ENCODE results near the gene MFSD8. TPM values are rescaled to one million over a fixed set of nuclear protein-coding genes. Genes with fewer than 3 reads are reported as not detected.
"Not testable (repeated sequence)": the region's sequence is repeated elsewhere in the genome, so short reads cannot be mapped to it uniquely, and the experiment has no call there.

MFSD8 gene
- total RNA-seq, 1 experiment from 2014 or later = 5.5 TPM

DNA sequence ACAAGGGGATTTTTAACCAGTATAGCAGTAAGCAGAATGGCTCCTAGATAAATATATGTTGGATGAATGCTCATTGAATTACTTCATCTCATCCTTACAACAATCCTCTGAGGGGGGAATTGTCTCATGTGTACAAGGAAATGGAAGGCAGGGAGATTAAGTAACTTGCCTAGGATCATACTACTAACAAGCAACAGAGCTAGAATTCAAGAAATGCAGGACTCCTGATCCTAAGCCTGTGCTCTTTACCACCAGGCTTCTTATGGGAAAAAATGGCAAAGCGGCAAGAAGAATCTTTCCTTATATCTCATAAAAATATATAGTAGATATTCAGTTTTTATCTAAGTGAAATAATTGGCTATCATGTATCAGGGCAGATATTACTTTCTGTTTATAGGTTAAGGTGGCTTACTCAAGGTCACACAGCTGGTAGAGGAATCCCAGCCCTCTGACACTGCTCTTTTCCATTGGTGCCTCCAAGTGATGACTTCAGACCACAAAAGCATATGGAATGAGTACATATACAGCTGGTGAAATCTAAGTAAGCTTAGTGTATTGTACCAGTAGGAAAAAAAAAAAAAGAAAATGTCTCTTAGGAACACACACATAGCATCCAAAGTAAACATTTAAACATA is 2.3 kb upstream of the MFSD8 start:
- Histone ChIP-seq H3K27ac (peak overlapping the region; percentile 59), H3K27me3 (no peaks in the 10 kb centered on the region), H3K4me3 (peak overlapping the region; percentile 53), H3K36me3 (no peaks in the 10 kb centered on the region), H3K4me1 (peaks cover 15% of the 10 kb centered on the region), H3K9me3 (replicated peaks) (no peaks in the 10 kb centered on the region)
- peak; percentile 63 to 80 for DNase-seq

DNA sequence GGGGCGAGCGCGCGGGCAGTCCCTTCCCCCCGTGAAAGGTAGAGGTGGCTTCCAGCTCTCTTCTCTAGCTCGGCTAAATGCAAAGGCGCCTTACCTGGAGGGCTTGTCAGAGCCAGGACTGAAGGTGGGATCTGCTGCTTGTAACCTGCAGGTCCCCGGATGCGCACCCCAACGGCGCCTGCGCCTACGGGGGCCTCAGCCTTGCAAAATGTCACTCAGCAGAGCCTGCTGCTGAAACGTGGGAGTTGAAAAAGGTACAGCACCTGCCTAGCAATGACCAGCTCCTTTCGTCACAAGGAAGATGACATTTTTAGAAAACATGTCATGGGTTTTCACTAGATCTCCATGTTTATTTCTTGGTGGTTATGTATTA is 816 bp upstream of the MFSD8 start:
- DNase-seq = peak in 1 of 2 experiments; percentile 31

DNA sequence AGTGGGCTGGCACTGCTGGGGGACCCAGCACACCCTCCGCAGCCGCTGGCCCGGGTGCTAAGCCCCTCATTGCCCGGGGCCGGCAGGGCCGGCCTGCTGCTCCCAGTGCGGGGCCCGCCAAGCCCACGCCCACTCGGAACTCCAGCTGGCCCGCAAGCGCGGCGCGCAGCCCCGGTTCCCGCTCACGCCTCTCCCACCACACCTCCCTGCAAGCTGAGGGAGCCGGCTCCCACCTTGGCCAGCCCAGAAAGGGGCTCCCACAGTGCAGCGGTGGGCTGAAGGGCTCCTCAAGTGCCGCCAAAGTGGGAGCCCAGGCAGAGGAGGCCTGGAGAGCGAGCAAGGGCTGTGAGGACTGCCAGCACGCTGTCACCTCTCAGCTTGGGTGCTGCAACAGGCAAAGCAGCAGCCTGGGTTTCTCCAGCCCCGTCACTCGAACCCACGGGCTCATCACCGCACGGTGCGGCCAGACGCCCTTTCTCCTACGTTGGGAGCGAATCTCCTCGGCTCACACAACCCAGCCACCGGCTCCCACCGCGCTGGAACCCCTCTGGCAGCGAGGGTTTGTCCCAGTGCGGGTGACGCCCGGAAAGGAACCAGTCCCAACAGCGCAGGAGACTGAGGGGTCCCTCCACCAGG is 429 bp downstream of the MFSD8 start:
- H3K9me3 ChIP-seq (replicated peaks); H3K36me3 ChIP-seq; DNase-seq; H3K27me3 ChIP-seq: not testable (repeated sequence)
- peak overlapping the region; percentile 44 for H3K27ac ChIP-seq
- peaks cover 15% of the 10 kb centered on the region for H3K4me1 ChIP-seq
- peak overlapping the region; percentile 89 for H3K4me3 ChIP-seq

More for the DNA sequence above, 816 bp upstream of the MFSD8 start:
- peak overlapping the region; percentile 89 for H3K4me3 ChIP-seq
- no peaks in the 10 kb centered on the region for H3K27me3 ChIP-seq
- H3K36me3 ChIP-seq = no peaks in the 10 kb centered on the region
- peaks cover 15% of the 10 kb centered on the region for H3K4me1 ChIP-seq
- H3K27ac ChIP-seq = peak overlapping the region; percentile 44
- H3K9me3 ChIP-seq (replicated peaks) = no peaks in the 10 kb centered on the region

DNA sequence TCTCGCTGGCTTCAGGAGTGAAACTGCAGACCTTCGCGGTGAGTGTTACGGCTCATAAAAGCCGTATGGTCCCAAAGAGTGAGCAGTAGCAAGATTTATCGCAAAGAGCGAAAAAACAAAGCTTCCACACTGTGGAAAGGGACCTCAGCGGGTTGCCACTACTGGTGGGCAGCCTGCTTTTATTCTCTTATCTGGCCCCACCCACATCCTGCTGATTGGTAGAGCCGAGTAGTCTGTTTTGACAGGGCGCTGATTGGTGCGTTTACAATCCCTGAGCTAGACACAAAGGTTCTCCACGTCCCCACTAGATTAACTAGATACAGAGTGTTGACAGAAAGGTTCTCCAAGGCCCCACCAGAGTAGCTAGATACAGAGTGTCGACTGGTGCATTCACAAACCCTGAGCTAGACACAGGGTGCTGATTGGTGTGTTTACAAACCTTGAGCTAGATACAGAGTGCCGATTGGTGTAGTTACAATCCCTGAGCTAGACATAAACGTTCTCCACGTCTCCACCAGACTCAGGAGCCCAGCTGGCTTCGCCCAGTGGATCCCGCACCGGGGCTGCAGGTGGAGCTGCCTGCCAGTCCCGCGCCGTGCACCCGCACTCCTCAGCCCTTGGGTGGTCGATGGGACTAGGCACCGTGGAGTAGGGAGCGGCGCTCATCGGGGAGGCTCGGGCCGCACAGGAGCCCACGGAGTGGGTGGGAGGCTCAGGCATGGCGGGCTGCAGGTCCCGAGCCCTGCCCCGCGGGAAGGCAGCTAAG is 1.2 kb downstream of the MFSD8 start:
- H3K27ac ChIP-seq; H3K36me3 ChIP-seq; H3K9me3 ChIP-seq (replicated peaks); DNase-seq; H3K27me3 ChIP-seq; H3K4me3 ChIP-seq: not testable (repeated sequence)
- H3K4me1 ChIP-seq = peaks cover 14% of the 10 kb centered on the region

DNA sequence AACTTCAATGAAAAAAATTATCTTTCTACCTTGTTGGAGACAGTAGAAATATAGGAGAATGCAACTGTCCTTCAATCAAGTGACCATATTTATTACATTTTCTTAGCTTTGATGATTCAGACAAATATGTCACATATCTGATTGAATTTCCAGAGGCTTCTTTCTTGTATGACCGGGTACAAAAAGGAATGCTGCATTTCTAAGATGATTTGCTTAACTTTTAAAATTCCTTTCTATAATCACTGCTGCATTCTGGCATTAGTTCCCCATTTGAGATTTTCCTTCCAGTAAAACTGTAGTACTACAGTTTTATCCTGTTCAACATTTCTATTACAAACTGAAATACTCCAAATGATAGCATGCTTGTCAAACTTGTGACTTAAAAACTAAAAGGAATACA is 5.2 kb downstream of the MFSD8 start:
- Histone ChIP-seq H3K9me3 (replicated peaks) (no peaks in the 10 kb centered on the region), H3K27me3 (no peaks in the 10 kb centered on the region), H3K4me1 (no peaks in the 10 kb centered on the region), H3K4me3 (no peak overlapping the region), H3K36me3 (no peaks in the 10 kb centered on the region), H3K27ac (no peak overlapping the region)
- DNase-seq = no peak

DNA sequence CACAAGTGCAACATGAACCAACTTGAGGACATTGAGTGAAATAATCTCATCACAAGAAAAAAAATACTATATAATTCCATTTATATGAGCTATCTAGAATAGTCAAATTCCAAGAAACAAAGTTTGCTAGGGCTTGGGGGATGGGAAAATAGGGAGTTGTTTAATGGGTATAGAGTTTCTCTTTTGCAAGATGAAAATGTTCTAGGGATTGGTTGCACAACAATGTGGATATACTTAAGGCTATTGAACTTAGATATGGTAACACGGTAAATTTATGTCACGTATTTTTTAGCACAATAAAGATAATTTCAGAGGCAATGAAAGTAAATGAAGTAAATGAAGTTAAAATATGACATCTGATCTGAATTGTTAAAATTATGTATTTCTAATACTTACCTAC is 7.9 kb downstream of the MFSD8 start:
- Histone ChIP-seq H3K36me3 (no peaks in the 10 kb centered on the region), H3K27me3 (no peaks in the 10 kb centered on the region), H3K27ac (no peak overlapping the region), H3K4me1 (no peaks in the 10 kb centered on the region), H3K9me3 (replicated peaks) (no peaks in the 10 kb centered on the region), H3K4me3 (no peak overlapping the region)
- DNase-seq = no peak

DNA sequence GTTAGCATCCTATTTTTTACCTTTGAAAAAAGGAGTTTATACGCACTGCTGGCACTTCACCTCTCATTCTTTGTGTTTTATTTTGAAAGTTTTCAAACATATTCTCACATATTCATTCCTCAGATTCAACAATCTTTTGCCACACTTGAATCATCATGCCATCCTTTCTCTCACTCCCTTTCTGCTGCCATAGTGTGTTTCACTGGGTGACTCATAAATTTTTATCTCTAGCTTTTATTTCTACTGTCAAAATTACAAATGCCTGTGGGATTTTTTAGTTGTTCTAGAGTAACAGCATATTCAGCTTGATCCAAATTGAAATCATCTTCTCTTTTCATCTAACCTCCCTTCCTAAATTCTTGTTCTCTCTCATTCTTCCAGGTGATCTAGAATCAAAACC is 28.0 kb downstream of the MFSD8 start:
- Histone ChIP-seq H3K4me1 (no peaks in the 10 kb centered on the region), H3K36me3 (no peaks in the 10 kb centered on the region), H3K27ac (no peak overlapping the region), H3K9me3 (replicated peaks) (no peaks in the 10 kb centered on the region), H3K27me3 (no peaks in the 10 kb centered on the region), H3K4me3 (no peak overlapping the region)
- no peak for DNase-seq

DNA sequence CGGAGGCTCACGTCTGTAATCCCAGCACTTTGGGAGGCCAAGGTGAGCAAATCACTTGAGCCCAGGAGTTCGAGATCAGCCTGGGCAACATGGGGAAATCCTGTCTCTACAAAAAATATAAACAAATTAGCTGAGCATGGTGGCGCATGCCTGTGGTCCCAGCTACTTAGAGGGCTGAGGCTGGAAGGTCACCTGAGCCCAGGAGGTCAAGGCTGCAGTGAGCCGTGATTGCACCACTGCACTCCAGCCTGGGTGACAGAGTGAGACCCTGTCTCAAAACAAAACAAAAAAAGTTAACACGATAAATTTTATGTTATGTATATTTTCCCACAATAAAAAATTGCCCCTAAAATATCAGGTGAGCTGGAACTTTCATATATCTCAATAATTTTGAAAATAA is 33.1 kb downstream of the MFSD8 start:
- H3K4me1 ChIP-seq; H3K36me3 ChIP-seq; DNase-seq; H3K4me3 ChIP-seq; H3K27ac ChIP-seq; H3K9me3 ChIP-seq (replicated peaks); H3K27me3 ChIP-seq: not testable (repeated sequence)

DNA sequence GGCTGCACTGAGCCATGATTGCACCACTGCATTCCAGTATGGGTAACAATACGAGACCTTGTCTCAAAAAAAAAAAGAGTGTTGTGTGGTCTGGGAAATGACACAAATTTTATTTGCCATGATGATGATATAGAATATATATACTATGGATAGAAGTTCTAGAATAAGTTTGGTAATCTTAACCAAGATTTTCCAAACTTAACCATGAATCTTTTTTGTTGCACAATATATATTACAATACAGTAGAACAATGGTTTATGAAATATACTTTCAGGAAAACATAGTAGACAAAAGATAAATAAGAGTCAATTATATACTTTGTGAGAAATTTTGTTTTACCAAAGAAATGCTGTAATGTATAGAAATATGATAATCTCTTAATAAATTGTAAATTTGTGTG is 34.8 kb downstream of the MFSD8 start:
- no peaks in the 10 kb centered on the region for H3K9me3 ChIP-seq (replicated peaks)
- no peaks in the 10 kb centered on the region for H3K27me3 ChIP-seq
- H3K4me1 ChIP-seq = no peaks in the 10 kb centered on the region
- H3K4me3 ChIP-seq = no peak overlapping the region
- no peak overlapping the region for H3K27ac ChIP-seq
- H3K36me3 ChIP-seq = no peaks in the 10 kb centered on the region
- DNase-seq = no peak

DNA sequence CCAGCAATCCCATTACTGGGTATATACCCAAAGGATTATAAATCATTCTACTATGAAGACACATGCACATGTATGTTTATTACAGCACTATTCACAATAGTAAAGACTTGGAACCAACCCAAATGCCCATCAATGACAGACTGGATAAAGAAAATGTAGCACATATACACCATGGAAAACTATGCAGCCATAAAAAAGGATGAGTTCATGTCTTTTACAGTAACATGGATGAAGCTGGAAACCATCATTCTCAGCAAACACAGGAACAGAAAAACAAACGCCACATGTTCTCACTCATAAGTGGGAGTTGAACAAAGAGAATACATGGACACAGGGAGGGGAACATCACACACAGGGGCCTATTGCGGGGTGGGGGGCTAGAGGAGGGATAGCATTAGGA is 39.3 kb downstream of the MFSD8 start:
- H3K9me3 ChIP-seq (replicated peaks); H3K27ac ChIP-seq; H3K4me3 ChIP-seq; DNase-seq; H3K27me3 ChIP-seq; H3K4me1 ChIP-seq; H3K36me3 ChIP-seq: not testable (repeated sequence)

DNA sequence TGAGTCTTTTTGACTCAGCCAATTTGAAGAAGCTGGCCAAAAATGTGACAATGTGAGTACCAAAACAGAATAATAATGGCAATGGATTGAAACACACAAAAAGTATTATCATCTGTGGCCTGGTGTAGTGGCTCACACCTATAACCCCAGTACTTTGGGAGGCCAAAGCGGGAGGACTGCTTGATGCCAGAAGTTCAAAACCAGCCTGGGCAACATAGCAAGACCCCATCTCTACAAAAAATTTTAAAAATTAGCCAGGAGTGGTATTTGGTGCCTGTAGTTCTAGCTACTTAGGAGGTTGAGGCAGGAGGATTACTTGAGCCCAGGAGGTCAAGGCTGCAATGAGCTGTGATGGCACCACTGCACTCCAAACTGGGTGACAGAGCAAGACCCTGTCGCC is 42.7 kb downstream of the MFSD8 start:
- no peak for DNase-seq
- H3K4me1 ChIP-seq = no peaks in the 10 kb centered on the region
- H3K9me3 ChIP-seq (replicated peaks) = no peaks in the 10 kb centered on the region
- H3K27ac ChIP-seq = no peak overlapping the region
- H3K4me3 ChIP-seq = no peak overlapping the region
- H3K36me3 ChIP-seq = no peaks in the 10 kb centered on the region
- H3K27me3 ChIP-seq = no peaks in the 10 kb centered on the region

DNA sequence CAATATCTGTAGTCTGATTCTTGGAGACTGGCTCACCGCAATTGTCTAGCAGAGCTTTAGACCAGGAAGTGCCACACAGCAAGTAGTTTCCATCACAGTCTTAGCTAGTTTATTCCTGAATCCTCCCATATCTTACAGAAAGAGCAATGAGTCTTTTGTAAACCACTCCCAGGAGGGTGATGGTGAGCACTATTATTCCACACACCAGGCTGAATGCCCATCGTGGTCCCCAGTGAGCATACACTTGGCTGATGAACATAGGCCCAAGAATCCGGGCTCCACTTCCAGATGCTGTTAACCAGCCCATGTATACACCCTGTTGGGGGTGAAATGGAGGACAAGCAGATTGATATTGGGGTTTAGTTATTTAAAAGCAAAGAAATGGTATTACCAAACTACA is 44.5 kb downstream of the MFSD8 start:
- Histone ChIP-seq H3K27me3 (no peaks in the 10 kb centered on the region), H3K36me3 (no peaks in the 10 kb centered on the region), H3K27ac (no peak overlapping the region), H3K9me3 (replicated peaks) (no peaks in the 10 kb centered on the region), H3K4me1 (no peaks in the 10 kb centered on the region), H3K4me3 (no peak overlapping the region)
- DNase-seq = no peak

DNA sequence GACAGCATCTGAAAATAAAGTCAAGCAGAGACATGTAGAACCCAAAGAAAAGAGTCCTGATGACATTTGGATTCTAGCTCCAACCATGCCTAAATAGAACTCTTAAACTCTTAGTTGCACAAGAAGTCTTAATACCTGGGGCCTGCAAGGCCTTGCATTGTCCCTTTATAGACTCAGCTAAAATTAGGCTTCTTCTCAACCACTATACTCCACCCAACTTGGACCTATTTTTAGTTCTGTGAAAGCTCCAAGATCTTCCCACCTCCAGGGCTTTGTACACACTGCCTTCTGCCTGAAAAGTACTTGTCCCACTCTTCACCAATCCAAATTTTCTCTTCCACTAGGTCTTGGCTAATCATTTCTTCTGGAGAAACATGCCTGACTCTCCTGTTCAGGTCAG is 47.8 kb downstream of the MFSD8 start:
- H3K36me3 ChIP-seq = no peaks in the 10 kb centered on the region

DNA sequence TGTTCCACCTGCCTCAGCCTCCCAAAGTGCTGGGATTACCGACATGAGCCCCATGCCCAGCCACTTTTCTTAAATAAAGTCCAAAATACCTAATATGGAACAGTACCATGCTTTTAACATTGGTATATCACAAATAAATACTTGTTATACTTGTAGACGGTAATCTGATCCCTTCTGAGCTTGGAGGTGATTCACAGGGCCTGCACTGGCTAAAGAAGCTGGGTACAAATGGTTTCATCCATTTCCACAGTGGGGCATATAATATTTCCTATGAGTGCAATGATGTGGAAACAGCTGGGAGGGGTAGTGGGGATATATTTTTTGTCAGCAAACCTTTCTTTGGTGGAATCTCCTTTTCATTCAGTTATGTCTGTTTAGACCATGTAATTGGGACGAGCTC is 48.5 kb downstream of the MFSD8 start:
- no peaks in the 10 kb centered on the region for H3K9me3 ChIP-seq (replicated peaks)
- H3K27me3 ChIP-seq = no peaks in the 10 kb centered on the region
- DNase-seq = no peak
- no peak overlapping the region for H3K4me3 ChIP-seq
- H3K27ac ChIP-seq = no peak overlapping the region
- H3K4me1 ChIP-seq = no peaks in the 10 kb centered on the region
- H3K36me3 ChIP-seq = no peaks in the 10 kb centered on the region

More for the DNA sequence above, 47.8 kb downstream of the MFSD8 start:
- no peaks in the 10 kb centered on the region for H3K4me1 ChIP-seq
- no peaks in the 10 kb centered on the region for H3K9me3 ChIP-seq (replicated peaks)
- no peak for DNase-seq
- no peak overlapping the region for H3K27ac ChIP-seq
- no peaks in the 10 kb centered on the region for H3K27me3 ChIP-seq
- H3K4me3 ChIP-seq = no peak overlapping the region

DNA sequence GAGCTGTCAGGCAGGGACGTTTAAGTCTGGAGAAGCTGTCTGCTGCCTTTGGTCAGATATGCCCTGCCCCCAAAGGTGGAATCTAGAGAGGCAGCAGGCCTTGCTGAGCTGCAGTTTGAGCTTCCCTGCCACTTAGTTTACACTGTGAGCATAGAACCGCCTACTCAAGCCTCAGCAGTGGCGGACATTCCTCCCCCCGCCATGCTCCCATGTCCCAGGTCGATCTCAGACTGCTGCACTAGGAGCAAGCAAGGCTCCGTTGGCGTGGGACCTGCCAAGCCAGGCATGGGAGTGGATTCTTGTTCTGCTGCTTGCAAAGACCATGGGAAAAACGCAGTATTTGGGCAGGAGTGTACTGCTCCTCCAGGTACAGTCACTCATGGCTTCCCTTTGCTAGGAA is 59.9 kb downstream of the MFSD8 start:
- Histone ChIP-seq H3K27ac (no peak overlapping the region), H3K36me3 (no peaks in the 10 kb centered on the region), H3K4me3 (no peak overlapping the region), H3K4me1 (no peaks in the 10 kb centered on the region), H3K9me3 (replicated peaks) (no peaks in the 10 kb centered on the region; the same call in 1 of the 2 replicates), H3K27me3 (no peaks in the 10 kb centered on the region)
- DNase-seq = no peak
